Fibroblast of lung (primary cell): ENCODE measurements around the gene FSIP2.

ENCODE experiments used
- EZH2 ChIP-seq: IDR thresholded peaks from 2 replicates; pipeline ENCODE4 v1.5.1; 2012; ENCODE audit warnings: low read length, control low read depth, mild to moderate bottlenecking; ENCODE audit errors: missing control alignments
- TF ChIP-seq, protein P1 (sequence below), 2 donors: IDR thresholded peaks in 1 of 2; conservative IDR thresholded peaks in 1 of 2; 1 replicate in 1 of 2; 2 replicates in 1 of 2; pipeline ENCODE4 v1.5.1; 2011 to 2012; ENCODE audit warnings: low read length in 2 of 2, control low read depth in 1 of 2, inconsistent platforms in 1 of 2, low read depth in 1 of 2, mild to moderate bottlenecking in 1 of 2

DNA sequence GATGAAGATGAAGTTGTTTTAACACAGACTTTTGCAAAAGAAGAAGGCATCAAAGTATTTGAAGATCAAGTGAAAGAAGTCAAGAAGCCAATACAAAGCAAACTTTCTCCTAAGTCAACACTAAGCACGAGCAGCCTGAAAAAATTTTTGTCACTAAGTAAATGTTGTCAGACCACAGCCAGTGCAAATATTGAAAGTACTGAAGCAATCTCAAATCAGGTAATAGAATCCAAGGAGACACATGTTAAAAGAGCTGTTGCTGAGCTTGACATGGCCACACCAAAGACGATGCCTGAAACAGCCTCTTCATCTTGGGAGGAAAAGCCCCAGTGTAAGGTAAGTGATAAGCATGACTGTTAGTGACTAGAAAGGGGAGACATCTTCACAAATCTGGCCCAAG lies 75.1 kb downstream of the FSIP2 start:
- TF ChIP-seq, protein P1, sequence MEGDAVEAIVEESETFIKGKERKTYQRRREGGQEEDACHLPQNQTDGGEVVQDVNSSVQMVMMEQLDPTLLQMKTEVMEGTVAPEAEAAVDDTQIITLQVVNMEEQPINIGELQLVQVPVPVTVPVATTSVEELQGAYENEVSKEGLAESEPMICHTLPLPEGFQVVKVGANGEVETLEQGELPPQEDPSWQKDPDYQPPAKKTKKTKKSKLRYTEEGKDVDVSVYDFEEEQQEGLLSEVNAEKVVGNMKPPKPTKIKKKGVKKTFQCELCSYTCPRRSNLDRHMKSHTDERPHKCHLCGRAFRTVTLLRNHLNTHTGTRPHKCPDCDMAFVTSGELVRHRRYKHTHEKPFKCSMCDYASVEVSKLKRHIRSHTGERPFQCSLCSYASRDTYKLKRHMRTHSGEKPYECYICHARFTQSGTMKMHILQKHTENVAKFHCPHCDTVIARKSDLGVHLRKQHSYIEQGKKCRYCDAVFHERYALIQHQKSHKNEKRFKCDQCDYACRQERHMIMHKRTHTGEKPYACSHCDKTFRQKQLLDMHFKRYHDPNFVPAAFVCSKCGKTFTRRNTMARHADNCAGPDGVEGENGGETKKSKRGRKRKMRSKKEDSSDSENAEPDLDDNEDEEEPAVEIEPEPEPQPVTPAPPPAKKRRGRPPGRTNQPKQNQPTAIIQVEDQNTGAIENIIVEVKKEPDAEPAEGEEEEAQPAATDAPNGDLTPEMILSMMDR (conservative IDR thresholded peaks at IDR 0.05 in 1 of 2, IDR thresholded peaks at IDR 0.05 in 1 of 2; ENCODE audit: low read depth in 1 of 2, low read length in 2 of 2), result no peak
- no peak for TF ChIP-seq EZH2
